Liver (tissue), 9 donors: ENCODE measurements around the gene NTN5. TPM values are rescaled to one million over a fixed set of nuclear protein-coding genes. Genes with fewer than 3 reads are reported as not detected.

Experiments used
- DNase-seq: peaks from one replicate; pipeline ENCODE4 v3.0.0-alpha.2; 2017; ENCODE audit warnings: low spot score
- H3K27ac ChIP-seq, 2 donors: one replicate each; pipeline ENCODE4 v1.7.0; 2013; ENCODE audit warnings: inconsistent platforms in 2 of 2, low read length in 2 of 2, control low read depth in 1 of 2, low read depth in 1 of 2, mild to moderate bottlenecking in 1 of 2
- H3K27me3 ChIP-seq, 4 donors: one replicate each; pipeline versions ENCODE4 v1.6.1 to v1.7.0; 2013; ENCODE audit warnings: low read length in 3 of 4, inconsistent platforms in 1 of 4, mild to moderate bottlenecking in 1 of 4, moderate library complexity in 1 of 4; ENCODE audit not compliant: control insufficient read depth in 4 of 4, insufficient read depth in 4 of 4
- H3K36me3 ChIP-seq, 4 donors: one replicate each; pipeline versions ENCODE4 v1.6.1 to v1.7.0; 2013; ENCODE audit warnings: low read length in 3 of 4, mild to moderate bottlenecking in 3 of 4, low read depth in 1 of 4, moderate library complexity in 1 of 4; ENCODE audit not compliant: control insufficient read depth in 4 of 4, insufficient read depth in 3 of 4
- H3K4me1 ChIP-seq, 4 donors: one replicate each; pipeline versions ENCODE4 v1.6.1 to v1.7.0; 2013; ENCODE audit warnings: low read length in 3 of 4, mild to moderate bottlenecking in 3 of 4, moderate library complexity in 1 of 4; ENCODE audit not compliant: control insufficient read depth in 4 of 4, insufficient read depth in 4 of 4
- H3K4me3 ChIP-seq, 3 donors: one replicate each; pipeline versions ENCODE4 v1.6.1 to v1.7.0; 2013; ENCODE audit warnings: low read length in 3 of 3, control low read depth in 1 of 3, low read depth in 1 of 3, mild to moderate bottlenecking in 1 of 3
- H3K9ac ChIP-seq, 2 donors: one replicate each; pipeline ENCODE4 v1.7.0; 2013; ENCODE audit warnings: low read length in 2 of 2, mild to moderate bottlenecking in 2 of 2, moderate library complexity in 2 of 2, control low read depth in 1 of 2, low read depth in 1 of 2
- H3K9me3 ChIP-seq, 4 donors: one replicate each; pipeline versions ENCODE4 v1.6.1 to v1.7.0; 2013; ENCODE audit warnings: low read length in 3 of 4; ENCODE audit not compliant: control insufficient read depth in 4 of 4
- EGR1 ChIP-seq, 2 donors: IDR thresholded peaks; 2 replicates each; pipeline ENCODE4 v1.6.1; 2016 to 2018; ENCODE audit warnings: antibody characterized with exemption in 2 of 2, low read depth in 2 of 2
- FOXA1 ChIP-seq: IDR thresholded peaks from 2 replicates; pipeline ENCODE4 v1.6.1; 2016; ENCODE audit warnings: antibody characterized with exemption
- FOXA2 ChIP-seq: IDR thresholded peaks from 2 replicates; pipeline ENCODE4 v1.6.1; 2016; ENCODE audit warnings: antibody characterized with exemption
- GABPA ChIP-seq, 2 donors: IDR thresholded peaks in 1 of 2; conservative IDR thresholded peaks in 1 of 2; 2 replicates each; pipeline ENCODE4 v1.6.1; 2016; ENCODE audit warnings: antibody characterized with exemption in 2 of 2, mild to moderate bottlenecking in 1 of 2, moderate library complexity in 1 of 2
- HNF4A ChIP-seq, 2 donors: conservative IDR thresholded peaks; 2 replicates each; pipeline ENCODE4 v1.6.1; 2016; ENCODE audit warnings: antibody characterized with exemption in 2 of 2, mild to moderate bottlenecking in 2 of 2
- HNF4G ChIP-seq: IDR thresholded peaks from 2 replicates; pipeline ENCODE4 v1.6.1; 2016; ENCODE audit warnings: antibody characterized with exemption
- JUND ChIP-seq, 2 donors: IDR thresholded peaks; 2 replicates each; pipeline ENCODE4 v1.6.1; 2016; ENCODE audit warnings: antibody characterized with exemption in 2 of 2
- RAD21 ChIP-seq, 2 donors: IDR thresholded peaks; 2 replicates each; pipeline ENCODE4 v1.6.1; 2016; ENCODE audit warnings: antibody characterized with exemption in 2 of 2, mild to moderate bottlenecking in 2 of 2
- REST ChIP-seq: IDR thresholded peaks from 2 replicates; pipeline ENCODE4 v1.6.1; 2016; ENCODE audit warnings: antibody characterized with exemption, mild to moderate bottlenecking
- RXRA ChIP-seq, 2 donors: IDR thresholded peaks; 2 replicates each; pipeline ENCODE4 v1.6.1; 2017 to 2018; ENCODE audit warnings: antibody characterized with exemption in 2 of 2, mild to moderate bottlenecking in 1 of 2
- SP1 ChIP-seq: IDR thresholded peaks from 2 replicates; pipeline ENCODE4 v1.6.1; 2018; ENCODE audit warnings: antibody characterized with exemption, mild to moderate bottlenecking
- TAF1 ChIP-seq: conservative IDR thresholded peaks from 2 replicates; pipeline ENCODE4 v1.6.1; 2016; ENCODE audit warnings: antibody characterized with exemption, mild to moderate bottlenecking
- YY1 ChIP-seq: IDR thresholded peaks from 2 replicates; pipeline ENCODE4 v1.6.1; 2016; ENCODE audit warnings: antibody characterized with exemption, mild to moderate bottlenecking
- ZBTB33 ChIP-seq: IDR thresholded peaks from 2 replicates; pipeline ENCODE4 v1.6.1; 2016; ENCODE audit warnings: antibody characterized with exemption
- WGBS: extraction: QIAGEN DNeasy Blood & Tissue Kit; methylation state at CpG from one replicate; pipeline ENCODE4 v1.1.7; 2013; 5-methylcytosine and 5-hydroxymethylcytosine counted together
- polyA plus RNA-seq, 2 donors: library from polyadenylated mRNA; stranded (reverse) in 1 of 2; unstranded in 1 of 2; fragments of 200-250 nt in 1 of 2; fragments of >200 nt in 1 of 2; fragmentation: Nextera tagmentation in 1 of 2; extraction: Ambion mirVana in 1 of 2; gene quantifications; one replicate each; pipeline versions ENCODE4 v1.2.1 to v1.2.3, GENCODE V29; 2013 to 2015
- total RNA-seq, 2 donors: library from RNA; depleted of rRNA; stranded (reverse); fragments of >200 nt; gene quantifications; one replicate each; pipeline ENCODE4 v1.2.3, GENCODE V29; 2014
- TF ChIP-seq, protein P1 (sequence below): IDR thresholded peaks from 2 replicates; pipeline ENCODE4 v1.6.1; 2016; ENCODE audit warnings: antibody characterized with exemption
- TF ChIP-seq, protein P2 (sequence below): IDR thresholded peaks from 2 replicates; pipeline ENCODE4 v1.6.1; 2016; ENCODE audit warnings: antibody characterized with exemption
- donor health status: healthy.
- donor health status: healthy.
- donor health status: healthy.
- donor health status: healthy.
- donor health status: healthy.

Gene NTN5
- total and polyA plus RNA-seq, 4 donors, result 0.08 to 0.09 TPM; not detected in 2

DNA sequence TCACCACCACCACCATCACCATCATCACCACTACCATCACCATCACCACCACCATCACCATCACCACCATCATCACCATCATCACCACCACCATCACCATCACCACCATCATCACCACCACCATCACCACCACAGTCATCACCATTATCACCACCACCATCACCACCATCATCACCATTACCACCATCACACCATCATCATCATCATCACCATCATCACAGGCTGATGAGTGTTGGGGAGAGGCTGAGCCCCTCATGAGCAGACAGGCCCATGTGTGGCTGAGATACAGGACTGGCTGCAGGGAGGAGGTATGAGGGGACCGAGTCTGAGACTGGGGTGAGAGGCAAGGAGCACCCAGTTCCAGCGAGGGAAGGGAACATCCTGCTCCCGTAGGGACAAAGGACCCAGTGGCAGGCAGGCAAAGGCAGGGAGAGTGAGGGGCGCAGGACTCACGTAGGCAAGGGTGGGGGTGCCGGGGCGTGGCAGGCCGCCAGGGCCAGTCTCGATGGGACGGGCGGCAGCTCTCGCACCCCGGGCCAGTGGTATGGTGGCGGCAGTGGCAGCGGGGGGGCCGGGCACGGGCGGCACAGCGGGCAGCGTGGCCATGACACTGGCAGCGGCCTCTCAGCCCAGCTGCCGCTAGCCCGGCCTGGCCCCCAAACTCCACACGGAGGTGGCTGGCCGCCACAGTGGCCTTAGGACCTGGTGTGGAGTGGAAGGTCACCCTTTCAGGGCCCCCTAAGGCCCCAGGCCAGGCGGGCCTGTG is 2.7 kb downstream of the NTN5 start:
- no peak overlapping the region for H3K4me3 ChIP-seq
- no peak overlapping the region for H3K9ac ChIP-seq
- DNase-seq, result no peak
- no peaks in the 10 kb centered on the region for H3K27me3 ChIP-seq
- H3K27ac ChIP-seq, result no peak overlapping the region
- H3K9me3 ChIP-seq, result no peaks in the 10 kb centered on the region
- TF ChIP-seq EGR1 (IDR thresholded peaks at IDR 0.05; ENCODE audit: low read depth in 2 of 2) (no peak), GABPA (IDR thresholded peaks at IDR 0.05 in 1 of 2, conservative IDR thresholded peaks at IDR 0.05 in 1 of 2) (no peak)
- 97% methylated on average over 26 of the region's 26 CpGs for WGBS
- no peaks in the 10 kb centered on the region for H3K36me3 ChIP-seq
- H3K4me1 ChIP-seq, result no peaks in the 10 kb centered on the region

- no peaks in the 10 kb centered on the region for H3K9me3 ChIP-seq
- 98% methylated on average over 2 of the region's 2 CpGs for WGBS
- no peak overlapping the region for H3K27ac ChIP-seq
- H3K4me3 ChIP-seq, result no peak overlapping the region
- TF ChIP-seq GABPA (IDR thresholded peaks at IDR 0.05 in 1 of 2, conservative IDR thresholded peaks at IDR 0.05 in 1 of 2), result no peak
- TF ChIP-seq REST, result no peak
- TF ChIP-seq YY1, result no peak
- TF ChIP-seq, protein P1, sequence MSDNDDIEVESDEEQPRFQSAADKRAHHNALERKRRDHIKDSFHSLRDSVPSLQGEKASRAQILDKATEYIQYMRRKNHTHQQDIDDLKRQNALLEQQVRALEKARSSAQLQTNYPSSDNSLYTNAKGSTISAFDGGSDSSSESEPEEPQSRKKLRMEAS, result no peak
- no peaks in the 10 kb centered on the region for H3K36me3 ChIP-seq
- no peak overlapping the region for H3K9ac ChIP-seq
- no peaks in the 10 kb centered on the region for H3K27me3 ChIP-seq
- DNase-seq, result no peak
- no peaks in the 10 kb centered on the region for H3K4me1 ChIP-seq
Measured at GRCh38 chr19:48668761-48669160, 4.1 kb downstream of the NTN5 start.

GRCh38 chr19:48668332-48668731 is 4.5 kb downstream of the NTN5 start:
- Histone ChIP-seq H3K9ac (no peak overlapping the region), H3K27ac (no peak overlapping the region), H3K36me3 (no peaks in the 10 kb centered on the region), H3K4me1 (no peaks in the 10 kb centered on the region), H3K9me3 (no peaks in the 10 kb centered on the region), H3K27me3 (no peaks in the 10 kb centered on the region), H3K4me3 (no peak overlapping the region)
- 84% methylated on average over 3 of the region's 3 CpGs for WGBS
- DNase-seq, result no peak
- no peak for TF ChIP-seq SP1
- TF ChIP-seq, protein P2, sequence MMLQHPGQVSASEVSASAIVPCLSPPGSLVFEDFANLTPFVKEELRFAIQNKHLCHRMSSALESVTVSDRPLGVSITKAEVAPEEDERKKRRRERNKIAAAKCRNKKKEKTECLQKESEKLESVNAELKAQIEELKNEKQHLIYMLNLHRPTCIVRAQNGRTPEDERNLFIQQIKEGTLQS, result no peak
- TF ChIP-seq RXRA (IDR thresholded peaks at IDR 0.05), result no peak
- TF ChIP-seq FOXA1, result no peak
- TF ChIP-seq TAF1, result no peak
- no peak for TF ChIP-seq JUND (IDR thresholded peaks at IDR 0.05)
- TF ChIP-seq YY1, result no peak
- TF ChIP-seq, protein P1, result no peak
- no peak for TF ChIP-seq FOXA2
- TF ChIP-seq HNF4A (conservative IDR thresholded peaks at IDR 0.05), result no peak
- no peak for TF ChIP-seq REST
- no peak for TF ChIP-seq ZBTB33
- TF ChIP-seq GABPA (IDR thresholded peaks at IDR 0.05 in 1 of 2, conservative IDR thresholded peaks at IDR 0.05 in 1 of 2), result no peak
- TF ChIP-seq HNF4G, result no peak
- no peak for TF ChIP-seq RAD21 (IDR thresholded peaks at IDR 0.05)
